DOHH2 (cell line): ENCODE measurements around the gene ASPM.

Experiments used
- CTCF ChIP-seq: fragments of 200-600 bp; sonication (generic); IDR thresholded peaks from one replicate; pipeline ENCODE4 v1.5.1; 2014; ENCODE audit warnings: antibody characterized with exemption, mild to moderate bottlenecking, low read depth, low read length; ENCODE audit not compliant: poor library complexity, severe bottlenecking
- EZH2phosphoT487 ChIP-seq: fragments of 200-600 bp; sonication (generic); IDR thresholded peaks from 2 replicates; pipeline ENCODE4 v1.6.1; 2017; ENCODE audit warnings: borderline replicate concordance, mild to moderate bottlenecking, antibody characterized with exemption, low read length, moderate library complexity, mixed read lengths

DNA sequence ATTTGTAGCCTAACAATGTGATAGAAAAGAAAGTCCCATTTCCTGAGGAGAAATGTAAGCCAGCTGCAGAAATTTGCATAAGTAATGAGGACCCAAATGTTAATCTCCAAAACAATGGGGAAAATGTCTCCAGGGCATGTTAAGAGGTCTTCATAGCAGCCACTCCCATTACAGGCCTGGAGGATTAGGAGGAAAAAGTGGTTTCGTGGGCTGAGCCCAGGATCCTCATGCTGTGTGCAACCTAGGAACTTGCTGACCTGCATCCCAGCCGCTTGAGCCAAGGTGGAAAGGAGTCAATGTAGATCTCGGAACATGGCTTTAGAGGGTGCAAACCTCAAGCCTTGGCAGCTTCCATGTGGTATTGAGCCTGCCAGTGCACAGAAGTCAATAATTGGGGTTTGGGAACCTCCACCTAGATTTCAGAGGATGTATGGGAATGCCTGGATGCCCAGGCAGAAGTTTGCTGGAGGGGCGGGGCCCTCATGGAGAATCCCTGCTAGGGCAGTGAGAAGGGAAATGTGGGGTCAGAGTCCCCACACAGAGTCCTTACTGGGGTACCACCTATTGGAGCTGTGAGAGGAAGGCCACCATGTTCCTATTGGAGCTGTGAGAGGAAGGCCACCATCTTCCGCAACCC, 65.2 kb downstream of the ASPM start:
- no peak for TF ChIP-seq CTCF
- no peak for TF ChIP-seq EZH2phosphoT487
